ENCODE data around the gene DUSP16.
"Not testable (repeated sequence)": the region's sequence is repeated elsewhere in the genome, so short reads cannot be mapped to it uniquely, and the experiment has no call there.

GRCh38 chr12:12471982-12472961, 90.4 kb downstream of the DUSP16 start:
- not testable (repeated sequence) for TF ChIP-seq POLR2A, CTCF (IDR thresholded peaks at IDR 0.05)
